GM21528 (cell line): ENCODE measurements around the gene CORO7.

Experiments
- ATAC-seq: cut with Tn5 transposase; IDR thresholded peaks from one replicate; pipeline ENCODE4 v1.9.1; 2021; ENCODE audit warnings: mild to moderate bottlenecking, moderate library complexity; ENCODE audit not compliant: unreplicated experiment, low FRiP score

Gene CORO7

DNA sequence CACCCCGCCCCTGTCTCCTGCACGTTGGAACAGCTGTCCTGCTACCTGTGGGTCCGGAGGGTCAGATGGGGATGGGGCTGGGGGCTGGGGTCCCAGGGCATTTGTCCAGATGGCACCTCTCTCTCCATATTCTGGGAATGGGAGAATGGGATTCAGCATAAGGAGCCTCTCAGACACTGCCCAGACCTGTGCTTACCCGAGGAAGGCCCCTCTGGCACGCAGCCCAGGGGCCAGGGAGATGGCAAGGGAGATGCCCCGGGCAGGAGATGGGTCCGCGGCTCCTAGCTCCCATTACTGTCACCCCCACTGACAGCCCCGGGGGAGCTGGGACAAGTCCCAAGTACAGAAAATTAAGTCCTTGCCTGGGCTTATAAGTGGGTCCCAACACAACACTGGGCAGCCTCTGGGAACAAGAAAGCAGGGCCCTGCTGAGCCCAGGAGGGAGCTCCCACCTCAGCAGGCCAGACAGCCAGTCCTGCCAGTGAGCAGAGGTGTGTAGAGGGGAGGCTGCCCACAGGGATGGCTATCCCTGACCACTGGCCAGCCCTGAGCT, 43.0 kb downstream of the CORO7 start:
- no peak for ATAC-seq

DNA sequence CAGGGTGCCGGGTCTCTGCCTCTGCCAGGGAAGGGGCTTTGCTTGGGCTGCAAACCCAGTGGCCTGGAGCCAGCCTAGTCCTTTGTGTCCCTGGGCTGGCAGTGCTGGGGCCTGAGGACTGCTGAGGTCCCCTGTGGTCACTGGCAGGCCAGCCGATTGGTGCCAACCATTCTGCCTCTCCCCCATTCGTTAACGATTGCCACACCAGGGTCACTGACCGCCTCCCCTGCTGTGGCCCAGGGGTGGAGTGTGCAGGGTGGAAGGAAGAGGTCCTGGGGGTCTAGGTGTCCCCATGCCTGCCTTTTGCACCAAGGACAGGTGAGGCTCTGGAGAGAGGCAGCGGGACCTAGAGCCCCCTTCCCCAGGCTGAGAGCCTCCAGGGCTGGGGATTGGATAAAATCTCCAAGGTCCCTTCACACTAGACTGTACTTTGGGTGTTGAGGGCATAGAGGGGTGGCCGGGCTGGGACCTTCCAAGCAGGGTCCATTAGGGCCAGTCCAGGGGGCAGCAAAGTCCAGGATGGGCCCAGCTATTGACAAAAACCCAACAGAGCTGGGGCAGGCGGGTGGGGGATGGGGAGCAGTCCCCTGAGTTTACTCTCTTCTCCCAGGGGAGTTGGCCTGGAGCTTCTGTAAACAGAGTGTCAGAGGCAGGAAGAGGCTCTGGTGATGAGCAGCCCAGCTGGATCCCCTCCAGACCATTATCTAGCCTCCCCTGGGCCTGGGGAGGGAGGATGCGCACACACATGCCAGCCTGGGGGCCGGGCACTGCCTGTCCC, 43.6 kb downstream of the CORO7 start:
- no peak for ATAC-seq

DNA sequence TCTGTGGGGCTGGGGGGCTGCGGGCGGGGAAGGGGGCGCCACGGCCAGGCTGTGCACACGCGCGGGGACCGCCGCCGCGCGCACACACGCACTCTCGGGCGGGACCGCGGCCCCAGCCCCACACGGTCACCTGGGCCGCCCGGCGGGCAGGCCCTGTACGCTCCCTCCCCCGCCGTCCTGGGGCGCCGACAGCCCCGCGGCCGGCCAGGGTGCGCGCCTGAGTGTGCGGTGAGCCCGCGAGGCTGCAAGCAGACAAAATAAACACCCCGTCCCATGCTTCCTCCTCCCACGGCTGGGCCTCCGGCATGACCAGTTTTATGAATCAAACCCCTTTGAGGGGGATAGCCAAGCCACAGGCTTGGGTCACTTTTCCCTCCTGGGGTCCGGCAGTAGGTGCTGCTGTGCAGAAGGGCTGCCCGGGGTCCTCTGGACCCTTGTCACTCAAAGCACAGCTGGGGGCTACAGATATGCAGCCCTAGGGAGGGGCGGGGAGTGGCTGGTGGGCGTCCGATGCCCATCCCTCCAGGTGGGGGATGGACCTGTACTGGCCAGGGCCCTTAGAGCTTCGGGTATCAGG, 44.3 kb downstream of the CORO7 start:
- ATAC-seq = no peak

GRCh38 chr16:4371357-4372000, 44.9 kb downstream of the CORO7 start, which contains the start of gene VASN:
TSS of gene VASN (plus strand) at chr16:4371848. CDS start at chr16:4380878, 9,030 bp downstream.
- no peak for ATAC-seq

DNA sequence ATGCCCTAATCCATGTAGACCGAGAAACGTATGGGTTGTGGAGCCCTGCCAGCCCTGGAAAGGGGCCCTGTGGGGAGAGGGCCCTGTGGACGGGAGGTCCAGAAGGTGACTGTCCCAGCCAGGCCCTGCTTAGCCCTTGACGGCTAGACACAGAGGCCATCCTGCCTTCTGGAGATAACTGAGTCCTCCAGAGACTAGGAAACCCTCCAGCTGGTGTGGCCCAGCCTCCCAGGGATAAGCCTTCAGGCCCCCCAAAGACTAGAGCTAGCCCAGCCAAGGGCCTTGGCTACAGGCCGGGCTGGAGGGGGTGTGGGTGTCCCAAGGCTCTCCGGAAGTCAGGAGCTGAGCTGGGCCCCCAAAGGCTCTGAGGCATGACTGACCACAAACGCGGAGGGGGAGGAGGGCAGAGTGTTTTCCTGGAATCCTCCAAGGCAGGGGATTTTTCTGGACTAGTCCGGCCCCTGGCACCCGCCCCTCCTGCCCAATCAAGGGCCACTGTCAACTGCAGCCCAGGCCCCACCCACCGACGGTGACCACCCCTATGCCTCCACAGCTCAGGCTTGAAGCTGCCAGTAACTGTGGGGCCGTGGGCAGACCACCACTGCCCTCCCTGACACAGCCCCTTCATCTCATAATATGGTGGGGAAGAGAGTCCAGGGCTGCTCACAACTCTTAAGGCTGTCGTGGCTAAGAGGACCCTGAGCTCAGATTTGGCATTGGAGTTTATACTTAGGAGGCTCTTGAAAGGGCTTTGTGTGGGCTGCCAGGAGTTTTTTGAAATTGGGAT, 45.6 kb downstream of the CORO7 start:
- no peak for ATAC-seq

DNA sequence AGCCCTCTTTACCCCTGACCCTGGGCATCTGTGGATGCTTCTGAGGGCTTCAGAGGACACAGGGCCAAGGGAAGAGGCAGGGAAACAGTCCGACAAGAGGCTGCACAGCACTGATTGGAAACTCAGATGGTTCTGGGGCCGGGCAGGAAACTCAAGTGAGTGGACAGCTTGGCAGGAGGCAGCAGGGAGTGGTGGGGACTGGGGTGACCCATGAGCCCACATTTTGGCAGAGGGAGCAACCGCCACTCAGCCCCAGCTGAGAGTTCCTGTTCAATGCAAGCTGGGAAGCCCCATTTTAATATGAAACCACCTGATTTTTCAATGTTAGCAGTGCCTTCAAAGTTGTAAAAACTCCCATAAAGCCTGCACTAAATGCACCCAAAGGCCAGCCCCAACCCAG, 46.2 kb downstream of the CORO7 start:
- ATAC-seq = no peak

DNA sequence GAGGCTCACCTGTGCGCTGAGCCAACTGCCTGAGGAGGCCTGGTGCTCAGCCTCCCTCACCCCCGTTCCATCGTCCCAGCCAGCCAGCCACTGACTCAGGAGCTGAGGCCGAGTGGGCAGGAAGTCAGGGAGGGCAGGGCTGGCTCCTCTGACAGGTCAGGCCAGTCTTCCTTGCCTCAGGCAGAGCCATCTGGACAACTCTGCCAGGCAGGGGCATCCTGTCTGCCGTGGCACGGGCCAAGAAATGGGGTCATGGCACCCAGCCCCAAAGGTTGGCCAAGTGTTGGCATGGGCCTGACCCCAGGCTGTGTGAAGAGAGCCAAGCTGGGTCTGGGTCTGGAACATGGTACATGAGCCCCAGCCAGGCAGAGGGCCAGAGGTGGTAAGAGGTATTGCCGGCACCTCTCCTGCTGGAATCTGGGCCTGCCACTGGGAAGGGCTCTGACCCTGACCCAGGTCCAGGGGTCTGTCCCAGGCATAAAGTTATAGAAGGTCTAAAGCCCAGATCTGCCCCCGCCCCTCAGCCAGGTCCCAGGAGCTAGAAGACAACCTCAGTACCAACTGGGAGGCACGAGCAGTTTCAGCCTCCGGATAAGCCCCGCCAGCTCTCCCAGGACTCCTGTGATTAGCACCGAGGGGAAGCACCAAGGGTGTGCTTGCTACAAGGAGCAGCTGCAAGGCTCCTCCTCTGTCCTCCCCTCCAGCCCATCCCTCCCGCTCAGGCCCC, 47.2 kb downstream of the CORO7 start:
- ATAC-seq = no peak

DNA sequence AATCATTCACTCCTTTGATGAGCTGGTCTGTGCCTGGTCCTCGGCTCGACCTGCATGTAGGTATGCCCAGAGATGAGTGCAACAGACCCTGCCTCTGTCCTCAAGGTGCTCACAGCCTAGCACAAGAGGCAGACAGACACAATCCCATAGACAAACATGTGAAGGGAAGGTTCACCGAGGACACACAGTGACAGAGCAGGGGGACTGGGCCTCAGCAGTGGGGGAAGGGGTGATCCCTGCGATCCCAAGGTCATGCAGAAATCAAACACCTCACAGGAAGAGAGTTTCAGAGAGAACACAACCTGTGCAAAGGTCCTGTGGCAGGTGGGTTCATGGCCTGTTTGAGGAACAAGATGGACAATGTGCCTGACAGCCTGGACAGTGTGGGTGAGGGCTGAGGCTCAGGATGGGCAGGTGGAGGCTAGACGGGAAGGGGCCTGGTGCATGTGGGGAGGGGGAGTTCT, 49.0 kb downstream of the CORO7 start:
- ATAC-seq = no peak

GRCh38 chr16:4366016-4366415, 50.4 kb downstream of the CORO7 start:
- no peak for ATAC-seq

GRCh38 chr16:4365615-4366014, 50.8 kb downstream of the CORO7 start:
- no peak for ATAC-seq

DNA sequence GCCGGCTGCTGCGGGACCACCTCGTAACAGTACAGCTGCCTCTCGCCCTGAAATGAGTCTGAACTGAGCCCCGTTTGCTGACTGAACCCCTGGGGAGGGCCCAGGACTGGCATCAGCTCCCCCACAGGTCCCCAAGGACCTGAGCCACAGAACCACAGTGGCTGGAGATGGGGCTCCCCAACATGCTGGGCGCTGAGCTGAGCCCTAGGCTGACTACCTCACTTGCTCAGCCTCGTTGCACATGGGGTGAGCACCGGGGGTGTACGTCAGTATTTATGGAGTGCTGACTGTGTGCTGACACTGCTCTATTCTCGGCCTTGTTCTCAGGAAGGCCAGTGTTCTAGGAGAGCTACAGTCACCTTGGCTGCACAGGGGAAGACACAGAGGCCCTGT, 51.4 kb downstream of the CORO7 start:
- no peak for ATAC-seq

DNA sequence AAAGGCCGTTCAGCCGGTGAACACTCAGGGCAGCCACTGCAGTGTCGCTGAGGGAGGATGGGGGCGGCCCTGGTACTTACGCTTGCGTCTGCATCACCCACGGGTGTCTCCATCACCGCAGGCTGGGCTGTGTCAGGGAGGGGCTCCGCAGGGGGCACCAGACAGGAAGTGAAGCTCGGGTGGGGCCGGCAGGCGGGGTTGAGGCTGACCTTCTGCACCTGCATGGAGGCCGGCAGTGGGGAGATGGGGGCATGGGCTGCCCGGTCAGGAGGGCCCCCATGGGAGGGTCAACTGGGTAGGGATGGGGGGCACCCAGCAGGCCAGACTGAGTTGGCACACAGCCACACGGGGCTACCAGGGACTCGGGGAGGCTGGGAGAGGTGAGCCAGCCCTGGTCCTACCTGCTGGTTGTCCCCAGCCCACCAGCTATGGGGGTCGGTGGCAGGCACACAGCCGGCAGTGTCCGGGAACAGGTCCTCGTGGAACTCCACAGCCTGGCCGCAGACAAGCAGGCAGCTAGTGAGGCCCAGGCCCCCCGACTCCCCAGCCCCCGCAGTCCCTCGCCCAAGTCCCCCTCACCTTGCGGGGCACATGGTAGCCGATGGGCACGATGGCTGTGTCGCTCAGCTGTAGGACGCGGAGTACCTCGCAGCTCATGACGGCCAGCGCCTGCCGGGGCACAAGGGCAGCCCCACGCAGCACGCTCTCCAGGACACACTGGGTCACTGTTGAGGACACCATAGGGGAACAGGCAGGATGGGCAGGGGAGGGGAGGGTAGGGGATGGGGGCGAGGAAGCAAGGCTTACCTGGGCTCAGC, 52.0 kb downstream of the CORO7 start:
- ATAC-seq = no peak

DNA sequence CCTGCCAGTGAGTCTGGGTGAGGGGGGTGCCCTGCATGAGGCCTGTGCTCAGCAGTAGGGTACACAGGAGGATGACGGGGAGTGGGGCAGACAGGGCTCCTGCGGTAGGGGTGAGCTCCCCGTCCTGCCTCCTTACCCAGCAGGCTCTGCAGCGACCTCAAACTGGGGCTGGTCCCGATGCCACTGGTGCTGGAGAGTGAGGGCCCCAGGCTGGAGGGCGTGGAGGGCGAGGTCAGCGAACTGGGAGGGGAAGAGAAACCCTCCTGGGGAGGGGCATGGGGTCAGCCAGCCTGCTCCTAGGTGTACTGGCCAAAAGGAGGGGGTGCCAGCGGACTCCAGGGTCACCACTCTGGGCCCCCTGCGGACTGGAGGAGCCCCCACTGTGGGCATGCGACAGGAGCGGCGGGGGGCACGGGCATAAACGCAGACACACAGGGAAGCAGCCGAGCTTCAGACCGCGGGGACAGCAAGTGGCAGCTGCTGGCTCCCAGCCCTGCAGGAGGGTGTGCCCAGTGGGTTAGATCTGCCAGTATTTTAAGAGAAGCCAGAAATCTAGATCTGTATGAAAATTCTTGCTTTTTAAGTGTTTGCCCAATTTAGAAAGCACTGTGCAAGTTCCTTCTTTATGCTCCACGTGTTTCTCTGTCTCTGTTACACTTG, 53.8 kb downstream of the CORO7 start:
- ATAC-seq = no peak

GRCh38 chr16:4361944-4362311, 54.5 kb downstream of the CORO7 start:
- no peak for ATAC-seq

DNA sequence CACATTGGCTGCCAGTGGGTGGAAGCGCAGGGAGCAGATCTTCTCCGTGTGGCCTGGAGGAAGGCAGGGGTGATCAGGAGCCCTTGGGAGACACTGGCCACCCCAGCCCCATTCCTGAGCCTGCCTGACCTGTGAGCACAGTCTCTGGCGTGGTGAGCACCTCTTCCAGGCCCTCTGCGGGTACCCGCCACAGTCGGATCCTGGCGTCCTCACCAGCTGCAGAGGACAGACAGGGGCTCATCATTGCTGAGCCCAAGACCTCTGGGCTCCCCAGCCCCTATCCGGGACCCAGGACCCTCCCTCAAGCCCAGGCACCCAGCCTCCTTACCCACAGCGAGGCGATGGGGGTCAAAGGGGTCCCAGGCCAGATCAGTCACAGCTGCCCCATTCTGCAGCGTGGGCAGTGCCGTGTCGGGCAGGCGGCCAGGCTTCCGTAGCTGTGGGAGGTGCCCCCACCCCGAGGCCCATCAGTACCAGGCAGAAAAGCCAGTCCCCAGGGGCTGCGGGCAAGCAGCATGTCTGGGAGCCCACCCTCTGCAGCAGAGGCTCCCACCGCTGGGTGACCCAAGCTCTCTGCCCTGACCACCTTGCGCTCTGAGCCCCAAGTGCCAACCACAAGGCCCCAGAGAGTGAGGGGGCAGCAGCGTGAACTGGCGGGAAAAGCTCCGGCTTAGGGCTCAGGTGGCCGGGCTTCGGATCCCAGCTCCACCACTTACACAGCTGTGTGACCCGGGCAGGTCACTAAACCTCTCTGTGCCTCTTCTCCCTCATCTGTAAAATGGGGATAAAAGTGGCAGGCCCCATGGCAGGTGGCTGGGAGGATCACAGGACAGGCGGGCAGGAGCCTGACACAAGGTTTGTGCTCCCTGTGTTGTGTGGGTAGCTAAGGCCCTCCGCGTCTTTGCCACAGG, 55.1 kb downstream of the CORO7 start:
- ATAC-seq = no peak

- ATAC-seq = no peak
Measured at GRCh38 chr16:4360538-4361021, 55.8 kb downstream of the CORO7 start.

GRCh38 chr16:4359914-4360313, 56.5 kb downstream of the CORO7 start:
- ATAC-seq = no peak
